Measurements from ENCODE around the gene C10orf53. TPM values are rescaled to one million over a fixed set of nuclear protein-coding genes. Genes with fewer than 3 reads are reported as not detected.

The C10orf53 gene
- total and polyA plus RNA-seq, 2 experiments from 2014 or later = not detected

- Histone ChIP-seq H3K4me1 (ENCODE audit: insufficient read depth) (no peaks in the 10 kb centered on the region), H3K4me2 (no peak overlapping the region), H3K9me3 (ENCODE audit: low read depth) (no peaks in the 10 kb centered on the region), H3K9me2 (replicated peaks; ENCODE audit: insufficient read depth) (no peaks in the 10 kb centered on the region), H3K4me3 (no peak overlapping the region), H3K36me3 (replicated peaks; ENCODE audit: insufficient read depth, low read depth) (no peaks in the 10 kb centered on the region), H3K79me2 (no peaks in the 10 kb centered on the region), H2AFZ (no peak overlapping the region), H4K20me1 (ENCODE audit: insufficient read depth, poor library complexity, severe bottlenecking) (no peaks in the 10 kb centered on the region), H3K27me3 (no peaks in the 10 kb centered on the region), H3K27ac (no peak overlapping the region)
- 5% methylated on average over 3 of the region's 3 CpGs for WGBS (ENCODE audit: low lambda C conversion rate, missing lambda C conversion rate)
- no peak for DNase-seq (ENCODE audit: low spot score)
- TF ChIP-seq EZH2phosphoT487 (IDR thresholded peaks at IDR 0.05; ENCODE audit: low read depth, severe bottlenecking, unreplicated experiment) (no peak), EZH2 (IDR thresholded peaks at IDR 0.05; ENCODE audit: borderline replicate concordance) (no peak), CTCF (IDR thresholded peaks at IDR 0.05; ENCODE audit: poor library complexity) (no peak)
These were observed 21.5 kb downstream of the C10orf53 start for GRCh38 chr10:49700997-49701396.

GRCh38 chr10:49707585-49707984, 28.1 kb downstream of the C10orf53 start:
- Histone ChIP-seq H3K27me3 (no peaks in the 10 kb centered on the region), H3K4me2 (no peak overlapping the region), H3K4me1 (ENCODE audit: insufficient read depth) (no peaks in the 10 kb centered on the region), H2AFZ (no peak overlapping the region), H3K9me3 (ENCODE audit: low read depth) (no peaks in the 10 kb centered on the region), H3K27ac (no peak overlapping the region), H3K4me3 (no peak overlapping the region), H4K20me1 (ENCODE audit: insufficient read depth, poor library complexity, severe bottlenecking) (no peaks in the 10 kb centered on the region), H3K79me2 (no peaks in the 10 kb centered on the region), H3K9me2 (replicated peaks; ENCODE audit: insufficient read depth) (no peaks in the 10 kb centered on the region), H3K36me3 (replicated peaks; ENCODE audit: insufficient read depth, low read depth) (no peaks in the 10 kb centered on the region)
- WGBS (ENCODE audit: low lambda C conversion rate, missing lambda C conversion rate) = 77% methylated on average over 3 of the region's 3 CpGs
- no peak for DNase-seq (ENCODE audit: low spot score)
- no peak for TF ChIP-seq CTCF (IDR thresholded peaks at IDR 0.05; ENCODE audit: poor library complexity)
- no peak for TF ChIP-seq EZH2phosphoT487 (IDR thresholded peaks at IDR 0.05; ENCODE audit: low read depth, severe bottlenecking, unreplicated experiment)
- TF ChIP-seq EZH2 (IDR thresholded peaks at IDR 0.05; ENCODE audit: borderline replicate concordance) = no peak

GRCh38 chr10:49709934-49710333, 30.5 kb downstream of the C10orf53 start:
- no peaks in the 10 kb centered on the region for H3K9me3 ChIP-seq (ENCODE audit: low read depth)
- no peak overlapping the region for H3K4me3 ChIP-seq
- H3K27me3 ChIP-seq = no peaks in the 10 kb centered on the region
- no peak overlapping the region for H3K27ac ChIP-seq
- no peak overlapping the region for H2AFZ ChIP-seq
- no peaks in the 10 kb centered on the region for H3K9me2 ChIP-seq (replicated peaks; ENCODE audit: insufficient read depth)
- H3K4me1 ChIP-seq (ENCODE audit: insufficient read depth) = no peaks in the 10 kb centered on the region
- no peaks in the 10 kb centered on the region for H4K20me1 ChIP-seq (ENCODE audit: insufficient read depth, poor library complexity, severe bottlenecking)
- no peak for DNase-seq (ENCODE audit: low spot score)
- WGBS (ENCODE audit: low lambda C conversion rate, missing lambda C conversion rate) = 77% methylated on average over 5 of the region's 5 CpGs
- no peaks in the 10 kb centered on the region for H3K36me3 ChIP-seq (replicated peaks; ENCODE audit: insufficient read depth, low read depth)
- no peaks in the 10 kb centered on the region for H3K79me2 ChIP-seq
- TF ChIP-seq CTCF (IDR thresholded peaks at IDR 0.05; ENCODE audit: poor library complexity) (no peak), EZH2phosphoT487 (IDR thresholded peaks at IDR 0.05; ENCODE audit: low read depth, severe bottlenecking, unreplicated experiment) (no peak), EZH2 (IDR thresholded peaks at IDR 0.05; ENCODE audit: borderline replicate concordance) (no peak)
- H3K4me2 ChIP-seq = no peak overlapping the region

GRCh38 chr10:49710966-49711365, 31.5 kb downstream of the C10orf53 start:
- H3K4me3 ChIP-seq = no peak overlapping the region
- TF ChIP-seq EZH2 (IDR thresholded peaks at IDR 0.05; ENCODE audit: borderline replicate concordance) = no peak
- no peak for TF ChIP-seq CTCF (IDR thresholded peaks at IDR 0.05; ENCODE audit: poor library complexity)
- no peak for DNase-seq (ENCODE audit: low spot score)
- H3K27ac ChIP-seq = peak overlapping the region; percentile 57
- H3K9me3 ChIP-seq (ENCODE audit: low read depth) = no peaks in the 10 kb centered on the region
- H3K9me2 ChIP-seq (replicated peaks; ENCODE audit: insufficient read depth) = no peaks in the 10 kb centered on the region
- H4K20me1 ChIP-seq (ENCODE audit: insufficient read depth, poor library complexity, severe bottlenecking) = no peaks in the 10 kb centered on the region
- no peak overlapping the region for H2AFZ ChIP-seq
- no peak overlapping the region for H3K4me2 ChIP-seq
- H3K4me1 ChIP-seq (ENCODE audit: insufficient read depth) = no peaks in the 10 kb centered on the region
- no peaks in the 10 kb centered on the region for H3K36me3 ChIP-seq (replicated peaks; ENCODE audit: insufficient read depth, low read depth)
- no peaks in the 10 kb centered on the region for H3K27me3 ChIP-seq
- WGBS (ENCODE audit: low lambda C conversion rate, missing lambda C conversion rate) = 89% methylated on average over 6 of the region's 6 CpGs
- H3K79me2 ChIP-seq = no peaks in the 10 kb centered on the region

Data from hepatocyte (in vitro differentiated cells).